ENCODE results near the gene C3orf22.

GRCh38 chr3:126528800-126529541 lies 29.8 kb downstream of the C3orf22 start:
- no peak for TF ChIP-seq CTCF (IDR thresholded peaks at IDR 0.05)
- no peak for TF ChIP-seq POLR2A (IDR thresholded peaks at IDR 0.05)

Data from ovary (tissue), 3 donors.